Measurements from ENCODE around the gene LY9.
A peak's percentile ranks its signal among the peaks of the same experiment; 100 is the strongest.
"Not testable (repeated sequence)": the region's sequence is repeated elsewhere in the genome, so short reads cannot be mapped to it uniquely, and the experiment has no call there.

LY9 gene

GRCh38 chr1:160781186-160781766 lies 14.7 kb upstream of the LY9 start:
- TF ChIP-seq CTCF (IDR thresholded peaks at IDR 0.05; ENCODE audit: extremely low read depth, missing control alignments), result no peak
- DNase-seq (ENCODE audit: low spot score), result no peak

GRCh38 chr1:160781914-160782689 lies 13.9 kb upstream of the LY9 start:
- DNase-seq (ENCODE audit: low spot score), result peak; percentile 57
- no peak for TF ChIP-seq CTCF (IDR thresholded peaks at IDR 0.05; ENCODE audit: extremely low read depth, missing control alignments)

GRCh38 chr1:160782988-160783765 lies 12.8 kb upstream of the LY9 start:
- not testable (repeated sequence) for DNase-seq (ENCODE audit: low spot score)

- DNase-seq (ENCODE audit: low spot score), result no peak
- TF ChIP-seq CTCF (IDR thresholded peaks at IDR 0.05; ENCODE audit: extremely low read depth, missing control alignments), result no peak
These were observed 6.8 kb upstream of the LY9 start for GRCh38 chr1:160789051-160789701.

GRCh38 chr1:160789702-160790611 lies 6.0 kb upstream of the LY9 start:
- TF ChIP-seq CTCF (IDR thresholded peaks at IDR 0.05; ENCODE audit: extremely low read depth, missing control alignments), result no peak
- DNase-seq (ENCODE audit: low spot score), result peak; percentile 67

GRCh38 chr1:160794376-160794775 lies 1.6 kb upstream of the LY9 start:
- DNase-seq (ENCODE audit: low spot score), result no peak
- no peak for TF ChIP-seq CTCF (IDR thresholded peaks at IDR 0.05; ENCODE audit: extremely low read depth, missing control alignments)

GRCh38 chr1:160797271-160797709 lies 1.3 kb downstream of the LY9 start:
- TF ChIP-seq CTCF (IDR thresholded peaks at IDR 0.05; ENCODE audit: extremely low read depth, missing control alignments), result no peak
- peak; percentile 45 for DNase-seq (ENCODE audit: low spot score)

Data from GM20000 (cell line).